Stimulated activated CD4-positive, alpha-beta T cell treated with anti-CD3 and anti-CD28 coated beads, Interleukin-1b, Interleukin-23, amount 100 ng/mL, for 48 hours (primary cell): ENCODE measurements around the gene DDX20.

Experiments
- DNase-seq: peaks from one replicate; pipeline ENCODE4 v3.0.0-alpha.2; 2020

DDX20 gene

GRCh38 chr1:111751906-111752575, 3.7 kb upstream of the DDX20 start:
- no peak for DNase-seq

GRCh38 chr1:111754984-111755330, 744 bp upstream of the DDX20 start:
- peak; percentile 21 for DNase-seq

GRCh38 chr1:111756124-111756513, 418 bp downstream of the DDX20 start:
- DNase-seq = no peak

GRCh38 chr1:111758373-111758772, 2.7 kb downstream of the DDX20 start:
- DNase-seq = no peak

- no peak for DNase-seq
Measured at GRCh38 chr1:111761717-111762116, 6.0 kb downstream of the DDX20 start.

- DNase-seq = no peak
Measured at GRCh38 chr1:111762332-111762731, 6.6 kb downstream of the DDX20 start.

GRCh38 chr1:111768023-111768422, 12.3 kb downstream of the DDX20 start:
- DNase-seq = no peak

- DNase-seq = no peak
Measured at GRCh38 chr1:111768625-111769024, 12.9 kb downstream of the DDX20 start.

GRCh38 chr1:111769517-111770146, 13.9 kb downstream of the DDX20 start:
- DNase-seq = peak; percentile 24

GRCh38 chr1:111770916-111771315, 15.2 kb downstream of the DDX20 start:
- DNase-seq = no peak

GRCh38 chr1:111775966-111776365, 20.3 kb downstream of the DDX20 start:
- DNase-seq = no peak

- DNase-seq = no peak
Measured at GRCh38 chr1:111776391-111776790, 20.7 kb downstream of the DDX20 start.

- no peak for DNase-seq
Measured at GRCh38 chr1:111776861-111777260, 21.2 kb downstream of the DDX20 start.

GRCh38 chr1:111777301-111777700, 21.6 kb downstream of the DDX20 start:
- no peak for DNase-seq

- no peak for DNase-seq
Measured at GRCh38 chr1:111778066-111778465, 22.4 kb downstream of the DDX20 start.

- no peak for DNase-seq
Measured at GRCh38 chr1:111778541-111779051, 22.9 kb downstream of the DDX20 start.

- no peak for DNase-seq
Measured at GRCh38 chr1:111779546-111779945, 23.8 kb downstream of the DDX20 start.

GRCh38 chr1:111784273-111784901, 28.7 kb downstream of the DDX20 start:
- no peak for DNase-seq

GRCh38 chr1:111786669-111787207, 31.0 kb downstream of the DDX20 start:
- no peak for DNase-seq

- no peak for DNase-seq
Measured at GRCh38 chr1:111789142-111789541, 33.4 kb downstream of the DDX20 start.

GRCh38 chr1:111789666-111790316, 34.1 kb downstream of the DDX20 start:
- DNase-seq = no peak

- DNase-seq = no peak
Measured at GRCh38 chr1:111791776-111792175, 36.1 kb downstream of the DDX20 start.

- no peak for DNase-seq
Measured at GRCh38 chr1:111792249-111792648, 36.5 kb downstream of the DDX20 start.
